OCI-LY3 (cell line): ENCODE measurements around the gene SUMO4.

Experiments used
- EZH2phosphoT487 ChIP-seq: fragments of 200-600 bp; shearing (Covaris generic); IDR thresholded peaks from 2 replicates; pipeline ENCODE4 v1.6.1; 2018; ENCODE audit warnings: antibody characterized with exemption, mixed run types, low read depth
- TF ChIP-seq, protein P1 (sequence below): fragments of 200-600, 300-600 bp; sonication (generic); IDR thresholded peaks from 2 replicates; pipeline ENCODE4 v1.5.1; 2014; ENCODE audit warnings: antibody characterized with exemption, low read length, low read depth

DNA sequence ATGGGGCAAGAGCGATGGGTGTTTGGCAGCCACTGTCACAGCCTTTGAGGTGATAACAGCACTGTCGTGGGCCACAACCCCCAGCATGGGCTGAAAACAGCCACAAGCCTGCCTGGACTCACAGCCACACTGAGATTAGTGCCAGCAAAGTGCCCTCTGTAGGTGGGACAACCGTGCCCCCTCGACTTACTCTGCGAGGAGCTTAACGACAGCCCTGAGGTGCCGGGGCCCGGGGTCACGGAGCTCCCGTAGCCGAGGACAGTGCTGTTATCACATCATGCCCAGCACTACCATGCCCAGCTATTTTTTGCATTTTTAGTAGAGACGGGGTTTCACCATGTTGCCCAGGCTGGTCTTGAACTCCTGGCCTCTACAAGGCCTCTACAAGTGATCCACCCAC, 36.6 kb downstream of the SUMO4 start:
- TF ChIP-seq, protein P1, sequence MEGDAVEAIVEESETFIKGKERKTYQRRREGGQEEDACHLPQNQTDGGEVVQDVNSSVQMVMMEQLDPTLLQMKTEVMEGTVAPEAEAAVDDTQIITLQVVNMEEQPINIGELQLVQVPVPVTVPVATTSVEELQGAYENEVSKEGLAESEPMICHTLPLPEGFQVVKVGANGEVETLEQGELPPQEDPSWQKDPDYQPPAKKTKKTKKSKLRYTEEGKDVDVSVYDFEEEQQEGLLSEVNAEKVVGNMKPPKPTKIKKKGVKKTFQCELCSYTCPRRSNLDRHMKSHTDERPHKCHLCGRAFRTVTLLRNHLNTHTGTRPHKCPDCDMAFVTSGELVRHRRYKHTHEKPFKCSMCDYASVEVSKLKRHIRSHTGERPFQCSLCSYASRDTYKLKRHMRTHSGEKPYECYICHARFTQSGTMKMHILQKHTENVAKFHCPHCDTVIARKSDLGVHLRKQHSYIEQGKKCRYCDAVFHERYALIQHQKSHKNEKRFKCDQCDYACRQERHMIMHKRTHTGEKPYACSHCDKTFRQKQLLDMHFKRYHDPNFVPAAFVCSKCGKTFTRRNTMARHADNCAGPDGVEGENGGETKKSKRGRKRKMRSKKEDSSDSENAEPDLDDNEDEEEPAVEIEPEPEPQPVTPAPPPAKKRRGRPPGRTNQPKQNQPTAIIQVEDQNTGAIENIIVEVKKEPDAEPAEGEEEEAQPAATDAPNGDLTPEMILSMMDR = no peak
- TF ChIP-seq EZH2phosphoT487 = no peak
